Natural killer cell (primary cell): ENCODE measurements around the gene KCNQ2. TPM values are rescaled to one million over a fixed set of nuclear protein-coding genes. Genes with fewer than 3 reads are reported as not detected.

Experiments
- ATAC-seq, 3 donors: fragments of 150-1000 bp in 2 of 3; fragments of 200-7000 bp in 1 of 3; cut with Tn5 transposase; 1 replicate in 1 of 3; 2 replicates in 2 of 3; pipeline ENCODE4 v1.10.0; 2021; ENCODE audit warnings: mild to moderate bottlenecking in 2 of 3, moderate library complexity in 2 of 3
- DNase-seq, 2 donors: peaks; one replicate each; pipeline versions ENCODE4 v3.0.0 to v3.0.0-alpha.2; 2013 to 2021; ENCODE audit warnings: mixed read lengths in 1 of 2
- H3K27ac ChIP-seq: one replicate; pipeline ENCODE4 v1.5.1; 2013; ENCODE audit warnings: mild to moderate bottlenecking, low read length
- H3K27me3 ChIP-seq: one replicate; pipeline ENCODE4 v1.6.1; 2013; ENCODE audit warnings: low read length; ENCODE audit not compliant: control insufficient read depth, insufficient read depth
- H3K36me3 ChIP-seq: one replicate; pipeline ENCODE4 v1.6.1; 2013; ENCODE audit warnings: low read length; ENCODE audit not compliant: control insufficient read depth, insufficient read depth
- H3K4me1 ChIP-seq: one replicate; pipeline ENCODE4 v1.6.1; 2013; ENCODE audit warnings: low read length; ENCODE audit not compliant: control insufficient read depth, insufficient read depth
- H3K4me3 ChIP-seq: one replicate; pipeline ENCODE4 v1.5.1; 2013; ENCODE audit warnings: low read length
- H3K9me3 ChIP-seq: one replicate; pipeline ENCODE4 v1.6.1; 2013; ENCODE audit warnings: low read length; ENCODE audit not compliant: control insufficient read depth, insufficient read depth
- H3K27ac Mint-ChIP-seq, 2 donors: one replicate each; pipeline ENCODE4 v1.8.0; 2022; ENCODE audit warnings: mild to moderate bottlenecking in 2 of 2, mixed read lengths in 2 of 2, moderate library complexity in 1 of 2
- H3K27me3 Mint-ChIP-seq, 2 donors: one replicate each; pipeline ENCODE4 v1.8.0; 2022; ENCODE audit warnings: low read depth in 2 of 2, mixed read lengths in 2 of 2
- H3K36me3 Mint-ChIP-seq: one replicate; pipeline ENCODE4 v1.8.0; 2022; ENCODE audit warnings: mixed read lengths
- H3K4me1 Mint-ChIP-seq, 2 donors: one replicate each; pipeline ENCODE4 v1.8.0; 2022; ENCODE audit warnings: mixed read lengths in 2 of 2
- H3K4me3 Mint-ChIP-seq: one replicate; pipeline ENCODE4 v1.8.0; 2022; ENCODE audit warnings: mild to moderate bottlenecking, moderate library complexity, mixed read lengths
- H3K9me3 Mint-ChIP-seq, 2 donors: one replicate each; pipeline ENCODE4 v1.8.0; 2022; ENCODE audit warnings: mixed read lengths in 2 of 2
- CTCF ChIP-seq: fragments of 200-600 bp; IDR thresholded peaks from one replicate; pipeline ENCODE4 v1.8.0; 2022; ENCODE audit warnings: antibody characterized with exemption
- WGBS: methylation state at CpG from one replicate; pipeline ENCODE4 v1.1.7; 2013; ENCODE audit warnings: missing lambda C conversion rate; ENCODE audit not compliant: insufficient coverage; 5-methylcytosine and 5-hydroxymethylcytosine counted together
- intact Hi-C: fragments of 100-400 bp; cut with micrococcal nuclease; formaldehyde crosslinking; loops from one replicate; pipeline ENCODE4 v1.14.2; 2022
- total RNA-seq, 4 donors: library from RNA; stranded (reverse); fragments of 120-200 nt in 1 of 4; gene quantifications; one replicate each; pipeline versions ENCODE4 v1.2.3 to v1.2.4, GENCODE V29; 2013 to 2022

KCNQ2 gene
- total RNA-seq, 3 donors from 2014 or later (not counting 1 experiment from before 2014, with no cell fraction given): not detected

- Mint-ChIP-seq H3K36me3 (no peaks in the 10 kb centered on the region), H3K27ac (no peak overlapping the region), H3K27me3 (peaks cover 0 to 5% of the 10 kb centered on the region in 2 donors), H3K4me1 (no peaks in the 10 kb centered on the region), H3K4me3 (no peak overlapping the region), H3K9me3 (no peaks in the 10 kb centered on the region)
- no peaks in the 10 kb centered on the region for H3K27me3 ChIP-seq
- no peak for TF ChIP-seq CTCF
- no peaks in the 10 kb centered on the region for H3K36me3 ChIP-seq
- ATAC-seq (no peak), DNase-seq (no peak)
- intact Hi-C loops: no loop called here
- no peaks in the 10 kb centered on the region for H3K9me3 ChIP-seq
- no peak overlapping the region for H3K27ac ChIP-seq
- no peaks in the 10 kb centered on the region for H3K4me1 ChIP-seq
- no peak overlapping the region for H3K4me3 ChIP-seq
- 86% methylated on average over 27 of the region's 27 CpGs for WGBS
Observed at GRCh38 chr20:63398744-63399514, 73.5 kb downstream of the KCNQ2 start.

- H3K27me3 ChIP-seq: no peaks in the 10 kb centered on the region
- Mint-ChIP-seq H3K9me3 (no peaks in the 10 kb centered on the region), H3K36me3 (no peaks in the 10 kb centered on the region), H3K4me3 (no peak overlapping the region), H3K4me1 (no peaks in the 10 kb centered on the region), H3K27me3 (peaks cover 0 to 5% of the 10 kb centered on the region in 2 donors), H3K27ac (no peak overlapping the region)
- H3K4me3 ChIP-seq: no peak overlapping the region
- no peaks in the 10 kb centered on the region for H3K36me3 ChIP-seq
- H3K27ac ChIP-seq: no peak overlapping the region
- ATAC-seq: no peak
- intact Hi-C loops: no loop called here
- TF ChIP-seq CTCF: no peak
- H3K4me1 ChIP-seq: no peaks in the 10 kb centered on the region
- DNase-seq: no peak
- no peaks in the 10 kb centered on the region for H3K9me3 ChIP-seq
- WGBS: 89% methylated on average over 25 of the region's 25 CpGs
Observed at GRCh38 chr20:63397946-63398450, 74.5 kb downstream of the KCNQ2 start.

- TF ChIP-seq CTCF: no peak
- Histone ChIP-seq H3K4me1 (no peaks in the 10 kb centered on the region), H3K4me3 (no peak overlapping the region), H3K27ac (no peak overlapping the region), H3K36me3 (no peaks in the 10 kb centered on the region), H3K27me3 (no peaks in the 10 kb centered on the region), H3K9me3 (no peaks in the 10 kb centered on the region)
- Mint-ChIP-seq H3K4me1 (no peaks in the 10 kb centered on the region), H3K9me3 (no peaks in the 10 kb centered on the region), H3K27ac (no peak overlapping the region), H3K36me3 (no peaks in the 10 kb centered on the region), H3K27me3 (peaks cover 0 to 5% of the 10 kb centered on the region in 2 donors), H3K4me3 (no peak overlapping the region)
- DNase-seq: no peak
- intact Hi-C loops: no loop called here
- ATAC-seq: no peak
- 90% methylated on average over 30 of the region's 30 CpGs for WGBS
Observed at GRCh38 chr20:63397155-63397843, 75.2 kb downstream of the KCNQ2 start.
